BLaER1 treated with 17β-estradiol and CSF1 and Interleukin-3, amounts not matched to agents 10 nM and 100 nM (cell line): ENCODE data around the gene GALNT5.
A peak's percentile ranks its signal among the peaks of the same experiment; 100 is the strongest.
"Not testable (repeated sequence)": the region's sequence is repeated elsewhere in the genome, so short reads cannot be mapped to it uniquely, and the experiment has no call there.

ENCODE experiments used
- H3K27ac ChIP-seq, 11 experiments: shearing (Covaris generic); formaldehyde crosslinking; 2 replicates each; pipeline ENCODE4 v1.8.1; 2022
- H3K27me3 ChIP-seq, 11 experiments: shearing (Covaris generic); formaldehyde crosslinking; 2 replicates each; pipeline ENCODE4 v1.8.1; 2022
- H3K36me3 ChIP-seq, 11 experiments: shearing (Covaris generic); formaldehyde crosslinking; 2 replicates each; pipeline ENCODE4 v1.8.1; 2022
- H3K4me1 ChIP-seq, 10 experiments: shearing (Covaris generic); formaldehyde crosslinking; 2 replicates each; pipeline ENCODE4 v1.8.1; 2022
- H3K4me2 ChIP-seq, 11 experiments: shearing (Covaris generic); formaldehyde crosslinking; 2 replicates each; pipeline ENCODE4 v1.8.1; 2022
- H3K4me3 ChIP-seq, 10 experiments: shearing (Covaris generic); formaldehyde crosslinking; 2 replicates each; pipeline ENCODE4 v1.8.1; 2022
- H3K9ac ChIP-seq, 11 experiments: shearing (Covaris generic); formaldehyde crosslinking; 2 replicates each; pipeline ENCODE4 v1.8.1; 2022
- H3K9me3 ChIP-seq, 11 experiments: shearing (Covaris generic); formaldehyde crosslinking; replicated peaks in 1 of 11; 2 replicates each; pipeline ENCODE4 v1.8.1; 2022
- H4K20me1 ChIP-seq, 11 experiments: shearing (Covaris generic); formaldehyde crosslinking; 2 replicates each; pipeline ENCODE4 v1.8.1; 2022
- Cebpa-rat ChIP-seq, 11 experiments: shearing (Covaris generic); IDR thresholded peaks; 2 replicates each; pipeline ENCODE4 v1.8.1; 2022

The GALNT5 gene

GRCh38 chr2:157260533-157261198, 3.2 kb downstream of the GALNT5 start:
- TF ChIP-seq Cebpa-rat (IDR thresholded peaks at IDR 0.05) = no peak
- H4K20me1 ChIP-seq = no peaks in the 10 kb centered on the region
- no peak overlapping the region for H3K4me2 ChIP-seq
- H3K9ac ChIP-seq = no peak overlapping the region
- peaks cover 0 to 8% (median 2%) of the 10 kb centered on the region in 10 experiments; a peak in 8 of 20 replicates for H3K4me1 ChIP-seq
- no peaks in the 10 kb centered on the region for H3K27me3 ChIP-seq
- H3K36me3 ChIP-seq = no peaks in the 10 kb centered on the region
- no peaks in the 10 kb centered on the region for H3K9me3 ChIP-seq
- H3K27ac ChIP-seq = no peak overlapping the region
- no peak overlapping the region for H3K4me3 ChIP-seq

- no peak overlapping the region for H3K4me2 ChIP-seq
- no peak overlapping the region for H3K4me3 ChIP-seq
- no peak overlapping the region for H3K9ac ChIP-seq
These were observed 3.8 kb downstream of the GALNT5 start for GRCh38 chr2:157261199-157261782.

GRCh38 chr2:157262248-157262647, 4.7 kb downstream of the GALNT5 start:
- no peak overlapping the region for H3K4me3 ChIP-seq
- no peaks in the 10 kb centered on the region for H3K27me3 ChIP-seq
- H3K9me3 ChIP-seq = no peaks in the 10 kb centered on the region
- H3K27ac ChIP-seq = no peak overlapping the region
- TF ChIP-seq Cebpa-rat (IDR thresholded peaks at IDR 0.05) = no peak
- H4K20me1 ChIP-seq = no peaks in the 10 kb centered on the region
- no peaks in the 10 kb centered on the region for H3K36me3 ChIP-seq
- no peak overlapping the region for H3K9ac ChIP-seq
- H3K4me1 ChIP-seq = peaks cover 0 to 8% (median 2%) of the 10 kb centered on the region in 10 experiments; a peak in 8 of 20 replicates
- H3K4me2 ChIP-seq = peak overlapping the region in 6 of 11 experiments; percentile 18 to 53 (median 29); a peak in 7 of 22 replicates

More at GRCh38 chr2:157261199-157261782, 3.8 kb downstream of the GALNT5 start:
- TF ChIP-seq Cebpa-rat (IDR thresholded peaks at IDR 0.05) = no peak
- no peaks in the 10 kb centered on the region for H4K20me1 ChIP-seq
- no peaks in the 10 kb centered on the region for H3K9me3 ChIP-seq
- H3K27me3 ChIP-seq = no peaks in the 10 kb centered on the region
- H3K4me1 ChIP-seq = peaks cover 0 to 8% (median 2%) of the 10 kb centered on the region in 10 experiments; a peak in 8 of 20 replicates
- no peaks in the 10 kb centered on the region for H3K36me3 ChIP-seq
- no peak overlapping the region for H3K27ac ChIP-seq

GRCh38 chr2:157264099-157264498, 6.6 kb downstream of the GALNT5 start:
- no peak overlapping the region for H3K9ac ChIP-seq
- H3K36me3 ChIP-seq = no peaks in the 10 kb centered on the region
- no peaks in the 10 kb centered on the region for H4K20me1 ChIP-seq
- H3K4me1 ChIP-seq = peaks cover 0 to 8% (median 2%) of the 10 kb centered on the region in 10 experiments; a peak in 8 of 20 replicates
- H3K4me3 ChIP-seq = no peak overlapping the region
- H3K27me3 ChIP-seq = no peaks in the 10 kb centered on the region
- H3K4me2 ChIP-seq = no peak overlapping the region
- TF ChIP-seq Cebpa-rat (IDR thresholded peaks at IDR 0.05) = no peak
- no peak overlapping the region for H3K27ac ChIP-seq
- H3K9me3 ChIP-seq = no peaks in the 10 kb centered on the region

GRCh38 chr2:157265825-157266224, 8.3 kb downstream of the GALNT5 start:
- H3K9ac ChIP-seq = no peak overlapping the region
- H3K4me1 ChIP-seq = peaks cover 0 to 8% (median 2%) of the 10 kb centered on the region in 10 experiments; a peak in 8 of 20 replicates
- no peaks in the 10 kb centered on the region for H3K9me3 ChIP-seq
- no peak overlapping the region for H3K27ac ChIP-seq
- no peak overlapping the region for H3K4me2 ChIP-seq
- H4K20me1 ChIP-seq = no peaks in the 10 kb centered on the region
- TF ChIP-seq Cebpa-rat (IDR thresholded peaks at IDR 0.05) = no peak
- no peaks in the 10 kb centered on the region for H3K27me3 ChIP-seq
- H3K4me3 ChIP-seq = no peak overlapping the region
- H3K36me3 ChIP-seq = no peaks in the 10 kb centered on the region

GRCh38 chr2:157267476-157267875, 10.0 kb downstream of the GALNT5 start:
- Histone ChIP-seq H3K4me1 (peaks cover 0 to 2% (median under 1%) of the 10 kb centered on the region in 10 experiments; a peak in 7 of 20 replicates), H3K9ac (no peak overlapping the region), H3K9me3 (no peaks in the 10 kb centered on the region), H3K36me3 (no peaks in the 10 kb centered on the region), H3K27me3 (no peaks in the 10 kb centered on the region), H4K20me1 (no peaks in the 10 kb centered on the region), H3K4me2 (no peak overlapping the region), H3K27ac (no peak overlapping the region), H3K4me3 (no peak overlapping the region)
- TF ChIP-seq Cebpa-rat (IDR thresholded peaks at IDR 0.05) = no peak

- 0 out of 22 replicates have a peak, but pooled peaks cover 0 to 1% (median 0%) of the 10 kb centered on the region in 11 experiments for H3K9me3 ChIP-seq
- no peak for TF ChIP-seq Cebpa-rat (IDR thresholded peaks at IDR 0.05)
- H4K20me1 ChIP-seq = no peaks in the 10 kb centered on the region
- no peak overlapping the region for H3K4me2 ChIP-seq
- H3K27me3 ChIP-seq = no peaks in the 10 kb centered on the region
- H3K27ac ChIP-seq = no peak overlapping the region
- H3K4me1 ChIP-seq = no peaks in the 10 kb centered on the region
- no peak overlapping the region for H3K9ac ChIP-seq
- no peaks in the 10 kb centered on the region for H3K36me3 ChIP-seq
- no peak overlapping the region for H3K4me3 ChIP-seq
These were observed 11.6 kb downstream of the GALNT5 start for GRCh38 chr2:157269060-157269459.

- Histone ChIP-seq H4K20me1 (no peaks in the 10 kb centered on the region), H3K36me3 (no peaks in the 10 kb centered on the region), H3K4me3 (no peak overlapping the region), H3K4me1 (no peaks in the 10 kb centered on the region), H3K27ac (no peak overlapping the region), H3K9me3 (0 out of 22 replicates have a peak, but pooled peaks cover 0 to 3% (median 0%) of the 10 kb centered on the region in 11 experiments), H3K9ac (no peak overlapping the region), H3K4me2 (no peak overlapping the region), H3K27me3 (no peaks in the 10 kb centered on the region)
- TF ChIP-seq Cebpa-rat (IDR thresholded peaks at IDR 0.05) = no peak
These were observed 12.4 kb downstream of the GALNT5 start for GRCh38 chr2:157269922-157270321.

GRCh38 chr2:157271590-157272203, 14.2 kb downstream of the GALNT5 start:
- no peaks in the 10 kb centered on the region for H3K27me3 ChIP-seq
- no peak overlapping the region for H3K9ac ChIP-seq
- no peak overlapping the region for H3K4me3 ChIP-seq
- H3K27ac ChIP-seq = no peak overlapping the region
- H4K20me1 ChIP-seq = no peaks in the 10 kb centered on the region
- H3K36me3 ChIP-seq = no peaks in the 10 kb centered on the region
- TF ChIP-seq Cebpa-rat (IDR thresholded peaks at IDR 0.05) = no peak
- peaks cover 0 to 6% (median 0%) of the 10 kb centered on the region in 11 experiments; a peak in 1 of 22 replicates for H3K9me3 ChIP-seq
- H3K4me1 ChIP-seq = no peaks in the 10 kb centered on the region
- H3K4me2 ChIP-seq = no peak overlapping the region

GRCh38 chr2:157279311-157279710, 21.8 kb downstream of the GALNT5 start:
- H3K27ac ChIP-seq, H3K36me3 ChIP-seq, H4K20me1 ChIP-seq, H3K4me2 ChIP-seq, H3K9me3 ChIP-seq, H3K9ac ChIP-seq, H3K4me1 ChIP-seq, H3K27me3 ChIP-seq, H3K4me3 ChIP-seq: not testable (repeated sequence)
